Dermis microvascular lymphatic vessel endothelial cell (primary cell): ENCODE results near the gene IL17C. TPM values are rescaled to one million over a fixed set of nuclear protein-coding genes. Genes with fewer than 3 reads are reported as not detected.
"Not testable (repeated sequence)": the region's sequence is repeated elsewhere in the genome, so short reads cannot be mapped to it uniquely, and the experiment has no call there.

Source experiments
- DNase-seq, 2 donors: peaks; one replicate each; pipeline versions ENCODE4 v3.0.0 to v3.0.0-alpha.2; 2010; ENCODE audit warnings: low read depth in 2 of 2
- total RNA-seq: library from RNA; depleted of rRNA; stranded (reverse); fragments of >200 nt; gene quantifications from 2 replicates; pipeline ENCODE4 v1.2.1, GENCODE V29; 2014

The IL17C gene
- total RNA-seq, 1 donor from 2014 or later = not detected

GRCh38 chr16:88658714-88659113 is 20.3 kb downstream of the IL17C start:
- no peak for DNase-seq

GRCh38 chr16:88659160-88659559 is 20.8 kb downstream of the IL17C start:
- no peak for DNase-seq

GRCh38 chr16:88661468-88661867 is 23.1 kb downstream of the IL17C start:
- DNase-seq = no peak

GRCh38 chr16:88662222-88662842 is 24.0 kb downstream of the IL17C start:
- peak in 1 of 2 donors; percentile 20 for DNase-seq

GRCh38 chr16:88662843-88663606 is 24.7 kb downstream of the IL17C start, which contains the start of gene MVD:
Gene MVD (minus strand): TSS chr16:88663091. CDS start chr16:88663080, 11 bp downstream.
- DNase-seq = peak; percentile 96 to 99

- peak; percentile 96 to 97 for DNase-seq
Measured at GRCh38 chr16:88665148-88665547, 26.8 kb downstream of the IL17C start.

GRCh38 chr16:88665570-88665969 is 27.2 kb downstream of the IL17C start:
- no peak for DNase-seq

- DNase-seq = peak in 1 of 2 donors; percentile 56
Measured at GRCh38 chr16:88667461-88667860, 29.1 kb downstream of the IL17C start.

GRCh38 chr16:88669493-88669892 is 31.1 kb downstream of the IL17C start:
- not testable (repeated sequence) for DNase-seq

- no peak for DNase-seq
Measured at GRCh38 chr16:88669980-88670379, 31.6 kb downstream of the IL17C start.

- no peak for DNase-seq
Measured at GRCh38 chr16:88671806-88672205, 33.4 kb downstream of the IL17C start.

GRCh38 chr16:88672776-88673175 is 34.4 kb downstream of the IL17C start:
- DNase-seq = no peak

GRCh38 chr16:88673716-88674379 is 35.5 kb downstream of the IL17C start:
- no peak for DNase-seq

- no peak for DNase-seq
Measured at GRCh38 chr16:88676502-88677242, 38.3 kb downstream of the IL17C start.

- no peak for DNase-seq
Measured at GRCh38 chr16:88677721-88678120, 39.3 kb downstream of the IL17C start.

GRCh38 chr16:88678224-88678979 is 40.0 kb downstream of the IL17C start:
- DNase-seq = no peak

- no peak for DNase-seq
Measured at GRCh38 chr16:88680554-88681083, 42.2 kb downstream of the IL17C start.

GRCh38 chr16:88681084-88681680 is 42.8 kb downstream of the IL17C start:
- peak in 1 of 2 donors; percentile 36 for DNase-seq

GRCh38 chr16:88681709-88682451 is 43.5 kb downstream of the IL17C start:
- no peak for DNase-seq
